HG03064 (cell line): ENCODE data around the gene CFLAR.
"Not testable (repeated sequence)": the region's sequence is repeated elsewhere in the genome, so short reads cannot be mapped to it uniquely, and the experiment has no call there.

ENCODE experiments used
- ATAC-seq: cut with Tn5 transposase; IDR thresholded peaks from one replicate; pipeline ENCODE4 v1.9.1; 2021; ENCODE audit warnings: low read depth; ENCODE audit not compliant: unreplicated experiment

Gene CFLAR

DNA sequence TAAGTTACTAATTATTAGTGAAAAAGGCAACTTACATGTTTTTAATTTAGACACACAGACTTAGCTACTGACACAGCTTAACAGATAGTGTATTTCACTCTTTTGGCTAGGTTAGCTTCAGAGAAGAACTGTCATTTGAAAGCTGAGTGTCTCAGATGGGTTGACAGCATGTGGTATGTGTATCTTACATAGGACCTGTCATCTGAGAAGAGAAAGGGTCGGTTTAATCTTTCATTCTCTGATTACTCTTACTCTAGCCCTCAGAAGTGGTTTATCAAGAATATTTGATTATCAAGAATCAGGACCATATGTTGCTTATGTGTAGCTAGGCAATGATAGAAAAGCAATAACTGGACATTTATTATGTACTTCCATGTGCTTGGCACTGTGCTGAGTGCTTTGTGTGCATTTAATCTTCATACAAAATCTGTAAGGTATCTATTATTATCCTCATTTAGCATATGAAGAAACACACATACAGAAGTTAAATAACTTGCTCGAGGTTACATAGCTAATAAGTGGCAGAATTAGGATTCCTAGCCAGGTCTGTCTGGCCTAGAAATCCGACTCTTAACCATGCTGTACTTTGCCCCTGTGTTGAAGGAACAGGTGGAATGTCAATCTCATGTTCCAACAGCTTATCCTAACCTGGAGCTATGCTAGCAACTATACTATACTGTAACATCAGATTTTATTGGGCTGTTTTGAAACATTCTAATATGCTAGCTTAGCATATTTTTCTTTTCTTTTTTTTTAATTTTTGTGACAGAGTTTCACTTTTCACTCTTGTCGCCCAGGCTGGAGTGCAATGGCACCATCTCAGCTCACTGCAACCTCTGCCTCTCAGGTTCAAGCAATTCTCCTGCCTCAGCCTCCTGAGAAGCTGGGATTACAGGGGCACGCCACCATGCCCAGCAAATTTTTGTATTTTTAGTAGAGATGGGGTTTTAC, 28.4 kb downstream of the CFLAR start:
- no peak for ATAC-seq

DNA sequence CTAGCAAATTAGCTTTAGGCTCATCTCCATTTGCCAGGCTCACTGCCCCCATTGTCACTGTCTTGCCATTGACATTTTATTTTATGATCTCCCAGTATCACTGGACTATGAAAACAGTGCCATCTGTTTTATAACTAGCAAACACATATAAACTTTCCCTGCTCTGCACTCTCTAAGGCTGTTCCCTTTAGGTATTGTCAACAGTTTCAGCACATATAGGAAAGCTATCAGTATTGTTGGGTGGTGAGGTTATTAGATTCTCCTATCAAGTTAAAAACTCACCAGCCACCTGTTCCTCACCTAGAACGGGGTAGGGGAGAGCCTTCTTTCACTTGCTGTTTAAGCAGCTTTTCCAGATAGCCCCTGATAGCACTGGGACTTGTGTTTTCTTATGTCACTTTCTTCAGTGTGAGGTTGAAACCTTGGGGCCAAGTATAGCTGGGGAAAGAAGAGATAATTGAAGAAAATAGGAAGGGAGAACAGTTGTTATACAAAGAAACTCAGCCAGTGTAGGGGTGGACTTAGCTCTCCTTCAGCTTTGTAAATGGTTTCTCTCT, 32.5 kb downstream of the CFLAR start:
- ATAC-seq: no peak

DNA sequence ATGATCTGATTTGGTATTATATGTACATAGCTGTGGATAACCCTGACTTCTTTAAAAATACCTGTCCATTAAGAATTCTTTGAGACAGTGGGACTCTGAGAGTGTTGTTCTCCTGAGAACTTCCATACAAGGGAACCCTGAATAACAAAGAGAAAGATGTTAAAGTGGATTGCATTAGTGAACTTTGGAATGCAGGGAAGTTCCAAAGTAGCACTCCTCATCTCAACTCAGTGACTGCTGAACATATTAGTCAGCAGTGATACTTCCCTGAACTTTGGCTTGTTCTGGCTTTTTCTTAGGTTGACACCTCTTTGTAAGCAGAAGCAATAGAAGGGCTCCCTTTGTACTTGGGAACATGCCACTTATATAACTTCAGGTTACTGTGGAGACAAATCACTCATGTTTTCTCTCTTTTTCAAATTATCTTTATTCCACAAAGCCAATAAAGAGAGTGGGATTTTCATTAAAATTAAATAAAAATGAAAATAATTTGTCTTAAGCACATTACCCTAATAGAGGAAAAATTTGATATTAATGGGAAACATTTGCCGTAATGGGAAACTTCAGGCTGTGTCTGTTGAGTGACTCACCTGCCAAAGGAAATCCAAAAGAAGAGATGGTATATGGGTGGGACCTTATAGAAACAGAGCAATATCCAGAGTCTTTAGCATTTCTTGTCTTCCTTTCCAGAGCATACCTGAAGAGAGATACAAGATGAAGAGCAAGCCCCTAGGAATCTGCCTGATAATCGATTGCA, 33.3 kb downstream of the CFLAR start:
- ATAC-seq: no peak

DNA sequence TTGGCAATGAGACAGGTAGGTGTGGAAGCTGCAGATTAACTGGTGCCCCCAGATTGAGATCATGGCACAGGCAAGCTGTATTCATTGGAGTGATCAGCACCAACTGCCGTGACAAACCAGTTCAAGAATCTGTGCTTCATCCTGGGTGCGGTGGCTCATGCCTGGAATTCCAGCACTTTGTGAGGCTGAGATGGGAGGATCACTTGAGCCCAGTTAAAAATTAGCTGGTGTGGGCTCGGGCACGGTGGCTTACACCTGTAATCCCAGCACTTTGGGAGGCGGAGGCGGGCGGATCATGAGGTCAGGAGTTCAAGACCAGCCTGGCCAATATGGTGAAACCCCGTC, 33.8 kb downstream of the CFLAR start:
- not testable (repeated sequence) for ATAC-seq

DNA sequence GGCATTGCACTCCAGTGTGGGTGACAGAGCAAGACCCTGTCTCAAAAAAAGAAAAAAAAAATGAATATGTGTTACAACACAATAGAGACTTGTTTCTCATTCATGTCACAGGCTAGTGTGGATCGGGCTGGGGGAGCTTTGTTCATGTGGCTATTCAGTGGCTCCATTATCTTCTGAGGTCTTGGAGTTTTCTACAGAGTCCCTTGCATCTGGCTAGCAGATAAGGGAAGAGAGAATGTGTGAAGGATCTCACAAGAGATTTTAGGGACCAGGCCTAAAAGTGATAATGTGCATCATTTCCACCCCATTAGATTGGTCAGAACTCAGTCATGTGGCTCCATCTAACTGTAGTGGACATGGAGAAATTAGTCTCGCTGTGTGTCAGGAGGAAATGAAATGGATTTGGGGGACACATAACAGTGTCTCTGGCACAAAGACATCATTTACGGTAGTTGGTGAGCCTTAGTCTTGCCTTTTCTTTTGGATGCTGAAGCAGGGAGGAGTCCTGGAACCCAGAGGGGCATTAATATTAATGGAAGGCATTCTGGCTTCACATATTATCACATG, 34.6 kb downstream of the CFLAR start:
- ATAC-seq: no peak

DNA sequence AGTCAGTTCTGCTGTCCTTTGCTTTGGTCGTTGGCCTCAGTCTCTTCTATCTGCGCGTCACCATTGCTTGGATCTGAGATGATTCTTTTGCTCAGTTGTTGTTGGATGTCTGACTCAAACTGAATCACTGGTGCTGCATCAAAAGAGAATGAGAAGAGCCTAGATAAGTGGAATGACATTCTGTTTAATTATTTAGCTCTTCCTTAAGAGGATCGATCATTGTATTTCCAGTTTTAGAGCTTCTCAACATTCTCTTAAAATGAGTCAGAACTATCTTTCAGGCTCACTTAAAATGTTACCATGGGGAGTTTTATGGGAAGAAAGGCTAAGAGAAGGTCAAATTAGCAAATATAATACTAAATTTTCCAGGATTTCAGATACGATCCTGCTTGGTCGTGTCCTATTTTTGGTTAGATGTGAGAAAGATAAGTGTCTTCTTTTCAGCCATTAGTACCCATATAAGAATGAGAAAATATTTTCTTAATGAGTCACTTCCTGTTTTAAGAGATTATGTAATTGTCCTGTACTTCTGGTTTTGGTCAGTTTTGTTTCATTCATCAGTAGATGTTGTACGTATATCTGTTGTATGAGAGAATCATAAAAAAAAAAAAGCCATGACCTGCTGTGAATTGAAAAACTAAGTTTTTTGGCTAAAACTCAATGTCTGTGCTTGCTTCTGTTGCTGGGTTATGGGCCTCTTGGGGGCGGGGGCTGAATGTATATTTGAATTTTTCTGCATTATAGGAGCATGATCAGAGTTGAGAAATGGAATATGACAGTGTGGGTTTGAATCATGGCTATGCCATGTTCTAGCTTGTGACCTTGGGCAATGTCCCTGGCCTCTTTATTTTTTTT, 35.4 kb downstream of the CFLAR start:
- peak; percentile 72 for ATAC-seq

DNA sequence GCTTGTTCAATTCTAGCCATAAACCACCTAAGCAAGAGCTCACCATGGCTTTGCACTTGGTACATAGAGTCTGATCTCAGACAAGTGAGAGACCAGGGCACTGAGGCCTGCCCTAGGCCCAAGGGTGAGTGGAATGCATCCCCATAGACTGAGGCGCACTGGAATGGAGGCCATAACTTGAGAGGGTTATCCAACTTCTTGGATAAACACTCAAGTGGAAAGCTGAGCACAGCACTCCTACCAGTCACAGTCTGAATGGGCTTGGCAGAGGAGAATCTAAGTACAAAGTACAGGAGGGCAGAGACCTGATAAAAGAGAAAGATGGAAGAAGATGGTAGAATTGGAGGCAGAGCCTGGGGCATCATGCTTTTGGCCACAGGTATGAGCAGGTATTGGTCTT, 36.6 kb downstream of the CFLAR start:
- ATAC-seq: no peak

DNA sequence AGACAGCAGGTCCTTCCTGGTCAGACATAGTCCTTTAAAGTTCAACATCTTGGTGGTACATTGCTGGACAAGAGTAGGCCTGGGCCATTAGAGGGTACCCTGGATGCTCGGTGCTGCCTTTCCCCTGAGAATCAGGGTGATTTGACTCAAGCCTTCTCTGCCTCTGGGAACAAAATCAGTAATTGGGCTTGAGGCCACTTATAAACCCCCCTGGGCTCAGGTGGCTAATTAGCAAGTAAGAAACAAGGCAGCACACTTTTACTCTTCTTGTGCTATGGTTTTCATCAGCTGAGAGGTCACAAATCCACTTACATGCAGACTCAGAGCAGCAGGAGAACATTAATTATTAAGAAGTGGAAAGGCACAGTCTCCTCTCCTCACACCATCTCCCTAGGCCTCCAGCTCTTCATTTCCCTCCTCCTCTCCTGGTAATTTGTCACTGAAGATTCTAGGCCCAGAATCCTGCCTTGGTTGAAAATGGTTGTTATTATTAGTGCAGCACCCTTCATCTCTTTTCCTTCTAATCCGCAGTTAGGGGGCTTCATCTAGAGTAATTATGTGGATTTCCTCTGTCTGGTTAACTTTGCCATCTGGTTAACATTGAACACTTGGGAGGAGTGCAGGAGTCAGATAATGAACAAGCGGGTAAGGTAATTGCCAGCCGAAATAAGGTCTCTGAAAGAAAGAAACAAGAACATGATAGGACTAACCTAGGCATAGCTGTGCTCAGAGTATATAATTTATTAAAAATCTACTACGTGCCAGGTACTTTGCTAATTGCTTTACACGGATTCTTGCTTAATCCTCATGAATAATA, 37.2 kb downstream of the CFLAR start:
- no peak for ATAC-seq

DNA sequence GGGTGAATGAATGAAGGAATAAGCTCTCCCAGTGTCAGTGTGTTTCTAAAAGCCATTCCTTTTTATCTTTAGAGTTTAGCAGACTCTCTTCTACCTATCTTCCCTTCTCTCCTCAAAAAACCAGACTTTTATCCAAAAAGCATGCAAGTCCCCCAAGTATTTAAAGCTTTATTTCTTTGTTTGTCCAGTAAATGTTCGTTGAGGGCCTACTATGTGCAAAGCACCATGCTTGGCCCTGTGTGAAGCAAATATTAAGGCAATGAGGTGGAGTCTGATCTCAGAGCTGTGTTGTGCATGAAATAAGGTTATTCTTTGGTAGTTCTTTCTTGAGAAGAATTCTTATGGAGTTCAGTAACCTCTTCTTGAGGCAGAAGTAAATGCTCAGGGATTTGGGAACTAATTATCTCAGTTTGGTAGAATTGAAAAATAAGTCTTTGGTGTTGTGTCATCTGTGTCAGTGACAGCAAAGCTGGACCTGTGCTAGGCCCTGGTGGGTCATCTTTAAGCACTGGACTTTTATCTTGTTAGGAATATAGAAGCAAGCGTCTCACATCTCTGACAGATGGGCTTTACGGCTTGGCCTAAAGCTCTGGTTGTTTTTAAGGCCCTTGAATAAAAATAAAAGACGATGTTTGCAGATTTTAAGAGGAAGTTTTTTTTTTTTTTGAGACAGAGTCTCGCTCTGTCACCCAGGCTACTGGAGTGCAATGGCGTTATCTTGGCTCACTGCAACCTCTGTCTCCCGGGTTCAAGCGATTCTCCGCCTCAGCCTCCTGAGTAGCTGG, 38.8 kb downstream of the CFLAR start:
- no peak for ATAC-seq

DNA sequence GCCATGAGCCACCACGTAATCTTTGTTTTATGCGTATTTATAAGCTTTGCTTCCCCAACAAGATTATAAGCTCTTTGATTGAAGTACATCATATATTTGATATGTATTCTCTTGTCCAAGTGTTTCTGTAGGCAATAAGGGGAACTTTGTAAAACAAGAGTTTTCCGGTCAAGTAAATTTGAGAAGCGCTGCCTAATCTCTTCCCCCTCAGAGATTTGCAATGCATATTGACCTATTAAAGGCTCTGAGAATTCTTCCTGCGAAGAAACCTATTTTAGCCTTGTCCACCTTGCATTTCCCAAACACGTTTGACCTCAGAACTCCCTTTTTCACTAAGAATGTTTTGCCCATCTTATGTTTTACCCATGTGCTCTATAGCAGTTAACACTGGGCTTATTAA, 40.1 kb downstream of the CFLAR start:
- no peak for ATAC-seq

DNA sequence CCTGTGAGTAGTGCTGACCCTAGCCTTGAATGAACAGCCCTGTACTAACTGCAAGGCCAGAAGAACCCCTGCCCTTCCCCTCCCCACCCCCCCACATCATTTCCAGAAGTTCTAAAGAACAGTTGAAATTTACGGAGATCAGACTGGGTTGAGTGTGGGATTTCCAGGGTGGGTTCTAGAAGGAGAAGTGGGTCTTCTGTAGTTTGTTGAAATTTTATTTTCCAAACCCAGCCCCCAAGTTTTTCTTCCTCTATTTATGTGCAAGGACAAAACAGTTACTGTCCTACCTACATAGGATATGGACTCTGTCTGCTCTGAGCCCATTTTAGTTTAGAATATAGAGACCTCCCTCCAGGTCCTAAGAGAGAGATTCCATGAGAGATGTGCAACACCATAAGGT, 40.7 kb downstream of the CFLAR start:
- ATAC-seq: no peak

DNA sequence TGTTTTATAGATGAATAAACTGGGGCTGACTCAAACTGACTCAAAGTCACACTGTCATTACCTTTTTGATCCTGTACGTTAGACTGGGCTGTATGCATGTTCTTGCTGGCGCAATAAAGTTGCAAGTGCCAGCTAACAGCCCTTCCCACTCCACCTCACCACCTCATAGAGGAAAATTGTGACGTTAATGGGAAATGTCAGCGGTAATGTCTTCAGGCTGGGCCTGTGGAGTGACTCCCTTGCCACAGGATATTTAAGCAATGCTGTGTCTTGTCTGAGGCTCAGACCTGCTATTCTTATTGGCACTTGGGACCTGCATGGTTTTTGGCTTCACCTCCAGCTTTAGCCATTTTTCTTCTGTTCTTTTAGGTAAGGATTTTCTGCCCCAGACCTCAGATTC, 41.7 kb downstream of the CFLAR start:
- no peak for ATAC-seq

DNA sequence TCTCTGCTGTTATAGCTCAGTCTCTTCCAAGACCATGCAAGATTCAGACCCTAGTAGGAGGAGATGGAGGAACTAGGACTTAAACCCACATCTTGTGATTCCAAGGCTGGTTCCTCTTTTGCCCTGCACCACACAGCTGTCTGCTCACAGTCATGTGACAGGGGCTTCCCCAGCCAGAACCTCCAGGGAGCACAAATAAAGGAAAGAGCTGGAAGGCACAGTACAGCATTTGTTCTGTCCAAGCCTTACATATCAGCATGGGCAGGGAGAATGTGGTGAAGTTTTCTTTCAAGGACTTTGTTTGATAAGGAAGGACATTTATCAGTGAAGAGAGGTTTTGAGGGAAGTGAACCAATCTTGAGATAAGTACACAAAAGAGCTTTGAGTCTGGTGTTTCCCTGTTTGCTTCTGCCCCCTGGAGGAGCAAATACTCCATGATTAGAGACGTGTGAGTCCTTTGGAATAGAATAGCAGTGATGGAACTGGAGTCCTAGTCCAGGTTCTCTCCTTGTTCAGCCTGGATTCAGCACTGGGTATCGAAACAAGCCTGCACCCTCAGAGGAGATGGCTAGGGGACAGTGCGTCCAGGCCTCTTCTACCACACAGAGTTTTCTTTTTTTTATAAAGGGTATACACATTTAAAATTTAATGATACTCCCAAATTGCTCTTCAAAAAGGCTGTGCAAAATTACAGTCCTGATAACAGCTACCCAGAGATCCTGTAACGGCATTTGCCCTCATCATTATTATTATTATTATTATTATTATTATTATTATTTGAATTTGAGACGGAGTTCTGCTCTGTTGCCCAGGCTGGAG, 42.4 kb downstream of the CFLAR start:
- peak; percentile 91 for ATAC-seq

DNA sequence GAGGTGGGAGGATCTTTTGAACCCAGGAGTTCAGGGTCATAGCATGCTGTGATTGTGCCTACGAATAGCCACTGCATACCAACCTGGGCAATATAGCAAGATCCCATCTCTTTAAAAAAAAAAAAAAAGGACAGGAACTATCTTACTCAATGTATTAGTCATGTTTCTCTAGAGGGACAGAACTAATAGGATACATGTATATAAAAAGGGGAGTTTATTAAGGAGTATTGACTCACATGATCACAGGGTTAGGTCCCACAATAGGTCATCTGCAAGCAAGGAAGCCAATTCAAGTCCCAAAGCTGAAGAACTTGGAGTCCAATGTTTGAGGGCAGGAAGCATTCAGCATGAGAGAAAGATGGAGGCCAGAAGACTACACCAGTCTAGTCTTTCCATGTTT, 48.2 kb downstream of the CFLAR start:
- ATAC-seq: no peak

DNA sequence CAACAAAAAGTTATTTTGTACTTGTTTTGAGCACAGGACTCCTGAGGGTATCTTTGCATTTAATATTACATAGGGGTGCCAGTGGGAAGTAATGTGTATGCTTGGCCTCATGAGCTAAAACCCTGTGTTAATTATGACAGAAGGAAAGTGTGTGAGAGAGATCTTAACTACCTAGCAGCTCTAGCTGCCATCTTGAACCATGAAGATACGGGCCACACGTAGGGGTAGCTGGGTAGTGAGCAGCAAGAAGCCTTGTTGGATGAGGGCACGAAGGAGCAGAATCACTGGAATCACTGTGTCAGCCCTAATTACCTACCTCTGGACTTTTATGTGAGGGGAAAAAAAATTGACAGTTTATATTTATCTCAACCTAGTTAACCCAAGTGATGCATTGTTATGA, 51.6 kb downstream of the CFLAR start:
- no peak for ATAC-seq

DNA sequence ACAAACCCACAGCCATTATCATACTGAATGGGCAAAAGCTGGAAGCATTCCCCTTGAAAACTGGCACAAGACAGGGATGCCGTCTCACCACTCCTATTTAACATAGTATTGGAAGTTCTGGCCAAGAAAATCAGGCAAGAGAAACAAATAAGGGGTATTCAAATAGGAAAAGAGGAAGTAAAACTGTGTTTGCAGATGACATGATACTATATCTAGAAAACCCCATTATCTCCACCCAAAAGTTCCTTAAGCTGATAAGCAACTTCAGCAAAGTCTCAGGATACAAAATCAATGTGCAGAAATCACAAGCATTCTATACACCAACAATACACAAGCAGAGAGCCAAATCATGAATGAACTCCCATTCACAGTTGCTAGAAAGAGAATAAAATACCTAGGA, 52.5 kb downstream of the CFLAR start:
- ATAC-seq: not testable (repeated sequence)

DNA sequence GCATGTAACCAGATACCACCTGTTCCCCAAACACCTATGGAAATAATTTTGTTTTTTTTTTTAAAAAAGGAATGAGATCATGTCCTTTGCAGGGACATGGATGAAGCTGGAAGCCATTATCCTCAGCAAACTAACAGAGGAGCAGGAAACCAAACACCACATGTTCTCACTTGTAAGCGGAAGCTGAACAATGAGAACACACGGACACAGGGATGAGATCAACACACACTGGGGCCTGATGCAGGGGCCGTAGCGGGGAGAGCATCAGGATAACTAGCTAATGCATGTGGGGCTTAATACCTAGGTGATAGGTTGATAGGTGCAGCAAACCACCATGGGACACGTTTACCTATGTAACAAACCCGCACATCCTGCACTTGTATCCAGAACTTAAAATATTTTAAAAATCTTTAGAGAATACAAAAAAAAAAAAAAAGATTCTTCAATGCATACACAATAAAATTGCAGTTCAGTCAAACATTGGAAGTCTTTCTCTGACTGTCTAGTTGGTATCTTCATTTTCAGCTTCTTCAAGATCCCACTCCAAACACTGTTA, 55.4 kb downstream of the CFLAR start:
- no peak for ATAC-seq

DNA sequence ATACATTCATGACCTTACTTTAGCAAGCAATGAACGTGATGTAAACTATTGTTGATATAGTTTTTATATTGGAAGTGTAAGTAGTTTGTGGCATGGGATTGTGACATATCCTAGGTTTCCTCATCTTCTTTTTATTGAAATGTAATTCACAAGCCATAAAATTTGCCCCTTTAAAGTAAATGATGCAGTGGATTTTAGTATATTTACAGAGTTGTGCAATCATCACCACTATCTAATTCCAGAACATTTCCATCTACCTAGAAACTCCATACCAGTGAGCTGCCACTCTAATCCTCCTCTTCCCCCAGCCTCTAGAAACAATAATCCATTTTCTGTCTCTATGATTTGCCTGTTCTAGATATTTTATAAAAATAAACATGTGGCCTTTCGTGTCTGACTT, 56.3 kb downstream of the CFLAR start:
- ATAC-seq: no peak
